ENCODE results near the gene CXCL9.

- TF ChIP-seq POLR2AphosphoS5 (IDR thresholded peaks at IDR 0.05), result no peak
- TF ChIP-seq CTCF (IDR thresholded peaks at IDR 0.05), result no peak
- TF ChIP-seq POLR2A (IDR thresholded peaks at IDR 0.05), result no peak
Measured at GRCh38 chr4:76017056-76017686, 9.9 kb upstream of the CXCL9 start.

Data from gastroesophageal sphincter (tissue), 3 donors.